HepG2 (cell line): Measurements from ENCODE around the gene PEX11A. TPM values are rescaled to one million over a fixed set of nuclear protein-coding genes. Genes with fewer than 3 reads are reported as not detected.

Source experiments
- ATAC-seq: fragments of 200-7000 bp; cut with Tn5 transposase; 3 replicates; pipeline ENCODE4 v1.9.1; 2020; ENCODE audit warnings: mild to moderate bottlenecking, moderate library complexity
- BruUV-seq: library from RNA; stranded (reverse); fragments of 400-500 nt; replicated peaks from 2 replicates; lab custom pipeline; 2021; lab: Mats Ljungman, UMichigan
- CTCF ChIA-PET: fragments of 300-600 bp; formaldehyde crosslinking; extraction: SDS; loops from one replicate; lab custom pipeline; 2021; ENCODE audit warnings: low total read pairs, inconsistent platforms, low intra/inter-chr PET ratio; lab: Yijun Ruan, JAX
- POLR2A ChIA-PET: fragments of 350-600 bp; sonication (Branson Sonifier 250); formaldehyde crosslinking; loops from one replicate; lab custom pipeline; 2020; ENCODE audit warnings: antibody characterized with exemption, inconsistent platforms; lab: Yijun Ruan, JAX
- DNase-seq: peaks from one replicate; pipeline ENCODE4 v3.0.0-alpha.2; 2015; ENCODE audit warnings: low spot score
- FAIRE-seq: peaks from 3 replicates; lab custom pipeline; 2011; peaks lifted over from hg19 to GRCh38; lab: Jason Lieb, UNC
- H2AFZ ChIP-seq: one replicate; pipeline ENCODE4 v1.6.1; 2011; ENCODE audit warnings: low read length, inconsistent platforms
- H3K27ac ChIP-seq: fragments of 300-600 bp; 3 replicates; pipeline ENCODE4 v1.8.0; 2011; ENCODE audit warnings: mixed run types, mild to moderate bottlenecking, mixed read lengths, low read length, inconsistent platforms; ENCODE audit not compliant: insufficient read depth; ENCODE audit errors: extremely low read length
- H3K27me3 ChIP-seq, 2 experiments: fragments of 200-600 bp in 1 of 2; 2 replicates in 1 of 2; 3 replicates in 1 of 2; pipeline versions ENCODE4 v1.6.0 to v1.8.0; 2011; ENCODE audit warnings: low read length in 2 of 2, mild to moderate bottlenecking in 2 of 2, moderate library complexity in 2 of 2, inconsistent platforms in 1 of 2; ENCODE audit not compliant: insufficient read depth in 2 of 2, control insufficient read depth in 1 of 2
- H3K36me3 ChIP-seq, 2 experiments: fragments of 200-600 bp in 1 of 2; replicated peaks in 1 of 2; 2 replicates in 1 of 2; 3 replicates in 1 of 2; pipeline versions ENCODE4 v1.5.1 to v1.8.0; 2011; ENCODE audit warnings: low read length in 2 of 2, inconsistent platforms in 1 of 2; ENCODE audit not compliant: insufficient read depth in 2 of 2, control insufficient read depth in 1 of 2
- H3K4me1 ChIP-seq: 2 replicates; pipeline ENCODE4 v1.5.1; 2012; ENCODE audit warnings: low read length, inconsistent platforms; ENCODE audit not compliant: insufficient read depth
- H3K4me2 ChIP-seq: 2 replicates; pipeline ENCODE4 v1.6.0; 2011; ENCODE audit warnings: low read depth, low read length, inconsistent platforms
- H3K4me3 ChIP-seq, 3 experiments: fragments of 200-600 bp in 1 of 3; sonication (generic), shearing (Covaris generic) in 1 of 3; replicated peaks in 1 of 3; 2 replicates each; pipeline ENCODE4 v1.5.1; 2011 to 2016; ENCODE audit warnings: low read length in 3 of 3, inconsistent platforms in 2 of 3, low read depth in 2 of 3, mild to moderate bottlenecking in 2 of 3, control low read depth in 1 of 3, mixed read lengths in 1 of 3; ENCODE audit not compliant: insufficient read depth in 1 of 3
- H3K79me2 ChIP-seq: one replicate; pipeline ENCODE4 v1.6.1; 2011; ENCODE audit warnings: low read length, inconsistent platforms; ENCODE audit not compliant: insufficient read depth
- H3K9ac ChIP-seq: 2 replicates; pipeline ENCODE4 v1.6.0; 2011; ENCODE audit warnings: mild to moderate bottlenecking, low read depth, low read length, inconsistent platforms; ENCODE audit not compliant: insufficient read depth
- H3K9me3 ChIP-seq: 2 replicates; pipeline ENCODE4 v1.5.1; 2012; ENCODE audit warnings: mild to moderate bottlenecking, low read length
- H4K20me1 ChIP-seq: 2 replicates; pipeline ENCODE4 v1.6.0; 2011; ENCODE audit warnings: inconsistent platforms, mild to moderate bottlenecking, low read length, moderate library complexity; ENCODE audit not compliant: insufficient read depth
- DDIT3 ChIP-seq: sonication (generic); formaldehyde crosslinking; IDR thresholded peaks from 2 replicates; pipeline ENCODE4 v1.4.0; 2020; ENCODE audit warnings: mild to moderate bottlenecking, missing genetic modification reagents
- FOSL1 ChIP-seq: sonication (generic); formaldehyde crosslinking; IDR thresholded peaks from 2 replicates; pipeline ENCODE4 v1.9.0; 2021; ENCODE audit warnings: missing genetic modification reagents, borderline replicate concordance
- FOXK1 ChIP-seq: sonication (generic); formaldehyde crosslinking; IDR thresholded peaks from 2 replicates; pipeline ENCODE4 v1.4.0; 2020; ENCODE audit warnings: low read depth, missing genetic modification reagents, borderline replicate concordance
- FOXM1 ChIP-seq: sonication (generic); formaldehyde crosslinking; IDR thresholded peaks from 2 replicates; pipeline ENCODE4 v1.5.0; 2020; ENCODE audit warnings: missing genetic modification reagents
- GTF3A ChIP-seq: sonication (generic); formaldehyde crosslinking; conservative IDR thresholded peaks from 2 replicates; pipeline ENCODE4 v1.4.0; 2020; ENCODE audit warnings: mild to moderate bottlenecking, missing genetic modification reagents
- HOXD1 ChIP-seq: sonication (generic); formaldehyde crosslinking; IDR thresholded peaks from 2 replicates; pipeline ENCODE4 v1.5.0; 2020; ENCODE audit warnings: missing genetic modification reagents
- KDM2A ChIP-seq: sonication (generic); formaldehyde crosslinking; IDR thresholded peaks from 2 replicates; pipeline ENCODE4 v1.4.0; 2020; ENCODE audit warnings: low read depth, missing genetic modification reagents, borderline replicate concordance
- MAX ChIP-seq: IDR thresholded peaks from 2 replicates; pipeline ENCODE4 v1.6.1; 2012; ENCODE audit warnings: inconsistent platforms
- MEIS1 ChIP-seq: sonication (generic); formaldehyde crosslinking; IDR thresholded peaks from 2 replicates; pipeline ENCODE4 v1.9.0; 2021; ENCODE audit warnings: mild to moderate bottlenecking, missing genetic modification reagents, moderate library complexity, borderline replicate concordance
- NR0B2 ChIP-seq: sonication (generic); formaldehyde crosslinking; IDR thresholded peaks from 2 replicates; pipeline ENCODE4 v1.4.0; 2020; ENCODE audit warnings: mild to moderate bottlenecking, missing genetic modification reagents
- PCBP1 ChIP-seq: fragments of 200-400 bp; formaldehyde crosslinking; IDR thresholded peaks from 2 replicates; pipeline ENCODE4 v1.6.1; 2017; ENCODE audit warnings: mild to moderate bottlenecking, low read depth, low read length, borderline replicate concordance
- PHF21A ChIP-seq: sonication (generic); formaldehyde crosslinking; IDR thresholded peaks from 2 replicates; pipeline ENCODE4 v1.5.0; 2020; ENCODE audit warnings: mild to moderate bottlenecking, missing genetic modification reagents
- RXRA ChIP-seq: sonication (generic); formaldehyde crosslinking; IDR thresholded peaks from 2 replicates; pipeline ENCODE4 v1.5.1; 2020; ENCODE audit warnings: missing genetic modification reagents
- SKI ChIP-seq: fragments of 450-650 bp; IDR thresholded peaks from one replicate; pipeline ENCODE4 v1.6.1; 2018; ENCODE audit warnings: mild to moderate bottlenecking; ENCODE audit not compliant: partially characterized antibody
- SSRP1 ChIP-seq: IDR thresholded peaks from 2 replicates; pipeline ENCODE4 v1.6.1; 2016; ENCODE audit warnings: control low read depth
- ZBTB7B ChIP-seq: sonication (generic); formaldehyde crosslinking; IDR thresholded peaks from 2 replicates; pipeline ENCODE4 v1.4.0; 2020; ENCODE audit warnings: missing genetic modification reagents
- ZNF205 ChIP-seq: IDR thresholded peaks from 2 replicates; pipeline ENCODE4 v1.6.1; 2018; ENCODE audit warnings: missing biosample characterization, missing genetic modification reagents
- ZNF430 ChIP-seq: sonication (generic); formaldehyde crosslinking; IDR thresholded peaks from 2 replicates; pipeline ENCODE4 v1.9.0; 2021; ENCODE audit warnings: mild to moderate bottlenecking, missing genetic modification reagents
- ZNF547 ChIP-seq: sonication (generic); formaldehyde crosslinking; IDR thresholded peaks from 2 replicates; pipeline ENCODE4 v1.5.1; 2020; ENCODE audit warnings: mild to moderate bottlenecking, missing genetic modification reagents
- ZSCAN31 ChIP-seq: sonication (generic); formaldehyde crosslinking; IDR thresholded peaks from 2 replicates; pipeline ENCODE4 v1.5.0; 2020; ENCODE audit warnings: low read depth, mild to moderate bottlenecking, missing genetic modification reagents
- WGBS: methylation state at CpG from one replicate; pipeline ENCODE4 v1.1.6; 2017; ENCODE audit warnings: low lambda C conversion rate; 5-methylcytosine and 5-hydroxymethylcytosine counted together
- in situ Hi-C: cut with HindIII; loops from 2 replicates; pipeline ENCODE4 v1.10.0; 2017; ENCODE audit warnings: low pct_unique_long_range_greater_than_20kb; ENCODE audit not compliant: extremely low pct_ligation_motif_present
- intact Hi-C: fragments of 100-400 bp; cut with micrococcal nuclease; formaldehyde crosslinking; loops from one replicate; pipeline ENCODE4 v1.10.0; 2022; ENCODE audit not compliant: unreplicated experiment
- polyA plus RNA-seq, 8 experiments: library from polyadenylated mRNA; depleted of rRNA in 3 of 8; stranded (reverse) in 7 of 8; unstranded in 1 of 8; fragments of >200 nt; fragmentation: Illumina TruSeq in 4 of 8; extraction: Trizol in 4 of 8; gene quantifications; 2 replicates each; pipeline versions ENCODE4 v1.2.1 to v1.2.3, GENCODE V29; 2011 to 2016; ENCODE audit warnings: low read depth in 4 of 8, missing spikeins in 1 of 8, mixed read lengths in 1 of 8; ENCODE audit not compliant: insufficient read depth in 1 of 8
- total RNA-seq, 5 experiments: library from RNA; depleted of rRNA; stranded (reverse); fragments of >200 nt; fragmentation: Illumina TruSeq; extraction: Trizol; gene quantifications; 2 replicates each; pipeline ENCODE4 v1.2.3, GENCODE V29; 2016; ENCODE audit warnings: low read depth in 1 of 5

PEX11A gene
- total and polyA plus RNA-seq, 2 of the 13 experiments (the other 11 are each of a cell fraction or from before 2014, with no cell fraction given): 9.9 to 15.1 TPM

GRCh38 chr15:89714775-89715174, 24.2 kb upstream of the PEX11A start:
- TF ChIP-seq FOXM1 (CRISPR knock-in tag): no peak
- no peak for TF ChIP-seq PCBP1
- no peak for TF ChIP-seq MEIS1 (CRISPR knock-in tag)
- TF ChIP-seq ZNF430 (CRISPR knock-in tag): no peak
- TF ChIP-seq PHF21A (CRISPR knock-in tag): no peak
- TF ChIP-seq ZNF547 (CRISPR knock-in tag): no peak
- TF ChIP-seq FOSL1 (CRISPR knock-in tag): no peak
- TF ChIP-seq KDM2A (CRISPR knock-in tag): no peak
- TF ChIP-seq SKI: no peak
- no peak for TF ChIP-seq RXRA (CRISPR knock-in tag)
- TF ChIP-seq FOXK1 (CRISPR knock-in tag): no peak
- TF ChIP-seq HOXD1 (CRISPR knock-in tag): no peak
- no peak for TF ChIP-seq ZSCAN31 (CRISPR knock-in tag)
- TF ChIP-seq MAX: no peak
- no peak for TF ChIP-seq ZBTB7B (CRISPR knock-in tag)
- TF ChIP-seq ZNF205: no peak
- TF ChIP-seq DDIT3 (CRISPR knock-in tag): no peak
- TF ChIP-seq GTF3A: no peak
- TF ChIP-seq NR0B2 (CRISPR knock-in tag): no peak
- no peak for TF ChIP-seq SSRP1
- ATAC-seq: no peak
- no peak for FAIRE-seq
- CTCF ChIA-PET: no interaction called here
- Histone ChIP-seq H3K9me3 (no peaks in the 10 kb centered on the region), H3K4me1 (no peaks in the 10 kb centered on the region), H3K27me3 (peaks cover 0 to 1% of the 10 kb centered on the region in 2 experiments; a peak in 1 of 5 replicates), H3K36me3 (no peaks in the 10 kb centered on the region), H3K27ac (no peak overlapping the region), H2AFZ (no peak overlapping the region), H3K9ac (no peak overlapping the region), H3K79me2 (no peaks in the 10 kb centered on the region), H3K4me2 (no peak overlapping the region), H4K20me1 (no peaks in the 10 kb centered on the region), H3K4me3 (no peak overlapping the region)
- no peak for DNase-seq
- in situ Hi-C loops (no loop called here), intact Hi-C loops (no loop called here)
- 42% methylated on average over 2 of the region's 2 CpGs for WGBS
- POLR2A ChIA-PET: no interaction called here
- BruUV-seq: no TSS peak
